Suprapubic skin (tissue), 4 donors: ENCODE results near the gene FCRL6.

ENCODE experiments used
- CTCF ChIP-seq, 2 donors: fragments of 200-600 bp in 1 of 2; fragments of 450-650 bp in 1 of 2; sonication (generic) in 1 of 2; IDR thresholded peaks; one replicate each; pipeline ENCODE4 v1.5.1; 2016 to 2019; ENCODE audit warnings: antibody characterized with exemption in 2 of 2, mild to moderate bottlenecking in 1 of 2, moderate library complexity in 1 of 2
- EP300 ChIP-seq: sonication (generic); formaldehyde crosslinking; IDR thresholded peaks from one replicate; pipeline ENCODE4 v1.6.1; 2017; ENCODE audit warnings: antibody characterized with exemption
- POLR2A ChIP-seq, 2 donors: fragments of 450-650 bp; IDR thresholded peaks; one replicate each; pipeline ENCODE4 v1.6.1; 2017; ENCODE audit warnings: antibody characterized with exemption in 2 of 2, mild to moderate bottlenecking in 2 of 2, moderate library complexity in 2 of 2
- POLR2AphosphoS5 ChIP-seq, 3 donors: sonication (generic); formaldehyde crosslinking; IDR thresholded peaks; one replicate each; pipeline ENCODE4 v1.6.1; 2017; ENCODE audit warnings: antibody characterized with exemption in 3 of 3

GRCh38 chr1:159755451-159756007, 46.6 kb upstream of the FCRL6 start:
- TF ChIP-seq POLR2A (IDR thresholded peaks at IDR 0.05) (no peak), CTCF (IDR thresholded peaks at IDR 0.05) (no peak), EP300 (no peak), POLR2AphosphoS5 (IDR thresholded peaks at IDR 0.05) (no peak)
